Measurements from ENCODE around the gene AOC2. TPM values are rescaled to one million over a fixed set of nuclear protein-coding genes. Genes with fewer than 3 reads are reported as not detected.

AOC2 gene
- total and polyA plus RNA-seq, 2 of the 8 experiments (the other 6 are each of a cell fraction or from before 2014, with no cell fraction given), result 4.2 to 4.7 TPM

DNA sequence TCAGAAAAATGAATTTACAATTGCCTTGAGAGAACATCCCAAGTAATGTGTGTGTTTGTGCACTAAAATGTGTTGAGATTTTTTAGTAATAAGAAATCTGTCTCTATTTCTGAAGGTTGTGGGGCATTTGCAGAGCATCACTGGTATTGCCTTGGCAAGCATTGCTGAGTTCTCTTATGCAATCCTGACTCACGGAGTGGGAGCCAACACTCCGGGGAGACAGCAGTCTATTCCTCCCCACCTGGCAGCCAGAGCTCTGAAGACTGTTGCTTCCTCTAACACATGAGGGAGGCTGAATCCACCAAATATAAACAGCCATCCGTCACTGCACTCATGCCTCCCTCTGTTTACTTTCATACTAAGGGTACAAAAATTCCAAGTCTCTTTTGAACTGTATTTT, 35.1 kb upstream of the AOC2 start (continued):
- TF ChIP-seq, protein P1, sequence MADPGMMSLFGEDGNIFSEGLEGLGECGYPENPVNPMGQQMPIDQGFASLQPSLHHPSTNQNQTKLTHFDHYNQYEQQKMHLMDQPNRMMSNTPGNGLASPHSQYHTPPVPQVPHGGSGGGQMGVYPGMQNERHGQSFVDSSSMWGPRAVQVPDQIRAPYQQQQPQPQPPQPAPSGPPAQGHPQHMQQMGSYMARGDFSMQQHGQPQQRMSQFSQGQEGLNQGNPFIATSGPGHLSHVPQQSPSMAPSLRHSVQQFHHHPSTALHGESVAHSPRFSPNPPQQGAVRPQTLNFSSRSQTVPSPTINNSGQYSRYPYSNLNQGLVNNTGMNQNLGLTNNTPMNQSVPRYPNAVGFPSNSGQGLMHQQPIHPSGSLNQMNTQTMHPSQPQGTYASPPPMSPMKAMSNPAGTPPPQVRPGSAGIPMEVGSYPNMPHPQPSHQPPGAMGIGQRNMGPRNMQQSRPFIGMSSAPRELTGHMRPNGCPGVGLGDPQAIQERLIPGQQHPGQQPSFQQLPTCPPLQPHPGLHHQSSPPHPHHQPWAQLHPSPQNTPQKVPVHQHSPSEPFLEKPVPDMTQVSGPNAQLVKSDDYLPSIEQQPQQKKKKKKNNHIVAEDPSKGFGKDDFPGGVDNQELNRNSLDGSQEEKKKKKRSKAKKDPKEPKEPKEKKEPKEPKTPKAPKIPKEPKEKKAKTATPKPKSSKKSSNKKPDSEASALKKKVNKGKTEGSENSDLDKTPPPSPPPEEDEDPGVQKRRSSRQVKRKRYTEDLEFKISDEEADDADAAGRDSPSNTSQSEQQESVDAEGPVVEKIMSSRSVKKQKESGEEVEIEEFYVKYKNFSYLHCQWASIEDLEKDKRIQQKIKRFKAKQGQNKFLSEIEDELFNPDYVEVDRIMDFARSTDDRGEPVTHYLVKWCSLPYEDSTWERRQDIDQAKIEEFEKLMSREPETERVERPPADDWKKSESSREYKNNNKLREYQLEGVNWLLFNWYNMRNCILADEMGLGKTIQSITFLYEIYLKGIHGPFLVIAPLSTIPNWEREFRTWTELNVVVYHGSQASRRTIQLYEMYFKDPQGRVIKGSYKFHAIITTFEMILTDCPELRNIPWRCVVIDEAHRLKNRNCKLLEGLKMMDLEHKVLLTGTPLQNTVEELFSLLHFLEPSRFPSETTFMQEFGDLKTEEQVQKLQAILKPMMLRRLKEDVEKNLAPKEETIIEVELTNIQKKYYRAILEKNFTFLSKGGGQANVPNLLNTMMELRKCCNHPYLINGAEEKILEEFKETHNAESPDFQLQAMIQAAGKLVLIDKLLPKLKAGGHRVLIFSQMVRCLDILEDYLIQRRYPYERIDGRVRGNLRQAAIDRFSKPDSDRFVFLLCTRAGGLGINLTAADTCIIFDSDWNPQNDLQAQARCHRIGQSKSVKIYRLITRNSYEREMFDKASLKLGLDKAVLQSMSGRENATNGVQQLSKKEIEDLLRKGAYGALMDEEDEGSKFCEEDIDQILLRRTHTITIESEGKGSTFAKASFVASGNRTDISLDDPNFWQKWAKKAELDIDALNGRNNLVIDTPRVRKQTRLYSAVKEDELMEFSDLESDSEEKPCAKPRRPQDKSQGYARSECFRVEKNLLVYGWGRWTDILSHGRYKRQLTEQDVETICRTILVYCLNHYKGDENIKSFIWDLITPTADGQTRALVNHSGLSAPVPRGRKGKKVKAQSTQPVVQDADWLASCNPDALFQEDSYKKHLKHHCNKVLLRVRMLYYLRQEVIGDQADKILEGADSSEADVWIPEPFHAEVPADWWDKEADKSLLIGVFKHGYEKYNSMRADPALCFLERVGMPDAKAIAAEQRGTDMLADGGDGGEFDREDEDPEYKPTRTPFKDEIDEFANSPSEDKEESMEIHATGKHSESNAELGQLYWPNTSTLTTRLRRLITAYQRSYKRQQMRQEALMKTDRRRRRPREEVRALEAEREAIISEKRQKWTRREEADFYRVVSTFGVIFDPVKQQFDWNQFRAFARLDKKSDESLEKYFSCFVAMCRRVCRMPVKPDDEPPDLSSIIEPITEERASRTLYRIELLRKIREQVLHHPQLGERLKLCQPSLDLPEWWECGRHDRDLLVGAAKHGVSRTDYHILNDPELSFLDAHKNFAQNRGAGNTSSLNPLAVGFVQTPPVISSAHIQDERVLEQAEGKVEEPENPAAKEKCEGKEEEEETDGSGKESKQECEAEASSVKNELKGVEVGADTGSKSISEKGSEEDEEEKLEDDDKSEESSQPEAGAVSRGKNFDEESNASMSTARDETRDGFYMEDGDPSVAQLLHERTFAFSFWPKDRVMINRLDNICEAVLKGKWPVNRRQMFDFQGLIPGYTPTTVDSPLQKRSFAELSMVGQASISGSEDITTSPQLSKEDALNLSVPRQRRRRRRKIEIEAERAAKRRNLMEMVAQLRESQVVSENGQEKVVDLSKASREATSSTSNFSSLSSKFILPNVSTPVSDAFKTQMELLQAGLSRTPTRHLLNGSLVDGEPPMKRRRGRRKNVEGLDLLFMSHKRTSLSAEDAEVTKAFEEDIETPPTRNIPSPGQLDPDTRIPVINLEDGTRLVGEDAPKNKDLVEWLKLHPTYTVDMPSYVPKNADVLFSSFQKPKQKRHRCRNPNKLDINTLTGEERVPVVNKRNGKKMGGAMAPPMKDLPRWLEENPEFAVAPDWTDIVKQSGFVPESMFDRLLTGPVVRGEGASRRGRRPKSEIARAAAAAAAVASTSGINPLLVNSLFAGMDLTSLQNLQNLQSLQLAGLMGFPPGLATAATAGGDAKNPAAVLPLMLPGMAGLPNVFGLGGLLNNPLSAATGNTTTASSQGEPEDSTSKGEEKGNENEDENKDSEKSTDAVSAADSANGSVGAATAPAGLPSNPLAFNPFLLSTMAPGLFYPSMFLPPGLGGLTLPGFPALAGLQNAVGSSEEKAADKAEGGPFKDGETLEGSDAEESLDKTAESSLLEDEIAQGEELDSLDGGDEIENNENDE (IDR thresholded peaks at IDR 0.05; ENCODE audit: insufficient replicate concordance, low read length), result no peak
- no peak for TF ChIP-seq SP4 (IDR thresholded peaks at IDR 0.05; ENCODE audit: low read length)
- TF ChIP-seq RBBP5 (IDR thresholded peaks at IDR 0.05; ENCODE audit: borderline replicate concordance, low read depth, low read length), result no peak
- TF ChIP-seq, protein P2, sequence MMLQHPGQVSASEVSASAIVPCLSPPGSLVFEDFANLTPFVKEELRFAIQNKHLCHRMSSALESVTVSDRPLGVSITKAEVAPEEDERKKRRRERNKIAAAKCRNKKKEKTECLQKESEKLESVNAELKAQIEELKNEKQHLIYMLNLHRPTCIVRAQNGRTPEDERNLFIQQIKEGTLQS (IDR thresholded peaks at IDR 0.05; ENCODE audit: insufficient read depth, low read depth, low read length), result no peak
- TF ChIP-seq HDAC6 (IDR thresholded peaks at IDR 0.05; ENCODE audit: low read depth, low read length), result no peak
- no peak for TF ChIP-seq SP2 (IDR thresholded peaks at IDR 0.05; ENCODE audit: low read length)
- TF ChIP-seq RXRA (IDR thresholded peaks at IDR 0.05; ENCODE audit: insufficient read depth, low read depth, low read length), result no peak
- no peak for TF ChIP-seq EZH2 (IDR thresholded peaks at IDR 0.05; ENCODE audit: low read depth, low read length, severe bottlenecking)
- no peak for TF ChIP-seq JUND (IDR thresholded peaks at IDR 0.05; ENCODE audit: low read length)
- TF ChIP-seq RAD21 (IDR thresholded peaks at IDR 0.05 in 1 of 2, conservative IDR thresholded peaks at IDR 0.05 in 1 of 2; ENCODE audit: low read depth in 2 of 2, low read length in 2 of 2), result no peak
- no peak for TF ChIP-seq CHD1 (IDR thresholded peaks at IDR 0.05; ENCODE audit: low read depth, low read length)
